GM12878 (cell line): ENCODE results near the gene AOPEP. TPM values are rescaled to one million over a fixed set of nuclear protein-coding genes. Genes with fewer than 3 reads are reported as not detected.

Source experiments
- ATAC-seq: fragments of 200-7000 bp; cut with Tn5 transposase; 3 replicates; pipeline ENCODE4 v1.9.1; 2020; ENCODE audit warnings: mild to moderate bottlenecking, moderate library complexity
- BruUV-seq: library from RNA; stranded (reverse); fragments of 400-500 nt; replicated peaks from 2 replicates; lab custom pipeline; 2021; lab: Mats Ljungman, UMichigan
- CTCF ChIA-PET: fragments of 300-600 bp; sonication (Branson Sonifier 250); formaldehyde crosslinking; extraction: SDS; loops from one replicate; lab custom pipeline; 2021; ENCODE audit warnings: inconsistent platforms; lab: Yijun Ruan, JAX
- POLR2A ChIA-PET: fragments of 350-600 bp; formaldehyde crosslinking; extraction: SDS; loops from one replicate; lab custom pipeline; 2021; ENCODE audit warnings: inconsistent platforms; lab: Charles Lee
- RAD21 ChIA-PET: fragments of 300-600 bp; sonication (Branson Sonifier 250); formaldehyde crosslinking; loops from one replicate; lab custom pipeline; 2023; ENCODE audit warnings: antibody characterized with exemption; ENCODE audit not compliant: unreplicated experiment; lab: Charles Lee
- SMC1A ChIA-PET: fragments of 300-600 bp; sonication (Branson Sonifier 250); formaldehyde crosslinking; loops from one replicate; lab custom pipeline; 2023; ENCODE audit not compliant: unreplicated experiment, uncharacterized antibody; lab: Charles Lee
- DNase-seq: peaks from one replicate; pipeline ENCODE4 v3.0.0-alpha.2; 2011; ENCODE audit warnings: low read depth, low spot score
- FAIRE-seq: peaks from 3 replicates; lab custom pipeline; 2011; peaks lifted over from hg19 to GRCh38; lab: Jason Lieb, UNC
- H2AFZ ChIP-seq: 2 replicates; pipeline ENCODE4 v1.6.0; 2011; ENCODE audit warnings: low read depth, low read length, control low read depth; ENCODE audit not compliant: control insufficient read depth
- H3K27ac ChIP-seq: 2 replicates; pipeline ENCODE4 v1.5.1; 2011; ENCODE audit warnings: control low read depth; ENCODE audit not compliant: control insufficient read depth, insufficient read depth
- H3K27me3 ChIP-seq, 2 experiments: replicated peaks in 1 of 2; 2 replicates each; pipeline versions ENCODE4 v1.6.0 to v1.6.1; 2011; ENCODE audit warnings: low read length in 1 of 2; ENCODE audit not compliant: control insufficient read depth in 2 of 2, insufficient read depth in 2 of 2
- H3K36me3 ChIP-seq, 2 experiments: 2 replicates each; pipeline ENCODE4 v1.5.1; 2011; ENCODE audit warnings: low read length in 1 of 2; ENCODE audit not compliant: control insufficient read depth in 2 of 2, insufficient read depth in 2 of 2
- H3K4me1 ChIP-seq: 2 replicates; pipeline ENCODE4 v1.6.1; 2011; ENCODE audit warnings: mild to moderate bottlenecking, low read length, moderate library complexity, mixed read lengths; ENCODE audit not compliant: control insufficient read depth, insufficient read depth
- H3K4me2 ChIP-seq: 2 replicates; pipeline ENCODE4 v1.6.0; 2011; ENCODE audit warnings: control low read depth; ENCODE audit not compliant: control insufficient read depth, insufficient read depth
- H3K4me3 ChIP-seq: fragments of 200-600 bp; sonication (generic); 2 replicates; pipeline ENCODE4 v1.5.1; 2016
- H3K79me2 ChIP-seq: 2 replicates; pipeline ENCODE4 v1.6.0; 2011; ENCODE audit warnings: low read length; ENCODE audit not compliant: control insufficient read depth, insufficient read depth
- H3K9ac ChIP-seq: 2 replicates; pipeline ENCODE4 v1.8.0; 2011; ENCODE audit warnings: low read length, control low read depth, mixed read lengths; ENCODE audit not compliant: control insufficient read depth, insufficient read depth
- H3K9me3 ChIP-seq: replicated peaks from 3 replicates; pipeline ENCODE4 v1.5.1; 2011; ENCODE audit warnings: mild to moderate bottlenecking, low read length; ENCODE audit not compliant: control insufficient read depth, insufficient read depth
- H4K20me1 ChIP-seq: 2 replicates; pipeline ENCODE4 v1.6.0; 2011; ENCODE audit not compliant: control insufficient read depth, insufficient read depth
- RELA ChIP-seq: fragments of 450-650 bp; IDR thresholded peaks from 2 replicates; pipeline ENCODE4 v1.8.0; 2014; ENCODE audit warnings: borderline replicate concordance; ENCODE audit not compliant: partially characterized antibody
- RUNX3 ChIP-seq: IDR thresholded peaks from 2 replicates; pipeline ENCODE4 v1.6.1; 2012; ENCODE audit warnings: low read length, inconsistent platforms
- SMC3 ChIP-seq: IDR thresholded peaks from 2 replicates; pipeline ENCODE4 v1.6.1; 2011; ENCODE audit warnings: low read length, improper control_type of control experiment, borderline replicate concordance
- TCF12 ChIP-seq: IDR thresholded peaks from 2 replicates; pipeline ENCODE4 v1.6.1; 2011; ENCODE audit warnings: low read depth, mild to moderate bottlenecking, low read length
- ZBTB11 ChIP-seq: fragments of 450-650 bp; formaldehyde crosslinking; IDR thresholded peaks from 2 replicates; pipeline ENCODE4 v1.5.0; 2022; ENCODE audit warnings: mild to moderate bottlenecking, missing genetic modification characterization
- ZNF207 ChIP-seq: fragments of 450-650 bp; IDR thresholded peaks from 2 replicates; pipeline ENCODE4 v1.6.1; 2014; ENCODE audit warnings: antibody characterized with exemption, mild to moderate bottlenecking, borderline replicate concordance
- whole genome bisulfite sequencing: methylation state at CpG from one replicate; pipeline ENCODE4 v1.1.6; 2016; ENCODE audit warnings: low lambda C conversion rate; ENCODE audit not compliant: insufficient replicate concordance, insufficient coverage; ENCODE audit errors: missing lambda C conversion rate; 5-methylcytosine and 5-hydroxymethylcytosine counted together
- in situ Hi-C: fragments of 300-500 bp; cut with MboI; formaldehyde crosslinking; loops from 9 replicates; pipeline ENCODE4 v1.14.3; 2018; ENCODE audit warnings: mixed read lengths
- intact Hi-C: fragments of 100-400 bp; cut with micrococcal nuclease; formaldehyde crosslinking; loops from one replicate; pipeline ENCODE4 v1.14.2; 2022; ENCODE audit not compliant: unreplicated experiment
- polyA plus RNA-seq, 11 experiments: library from polyadenylated mRNA; depleted of rRNA in 4 of 11; unstranded in 6 of 11; stranded (reverse) in 5 of 11; fragments of >200 nt; fragmentation: Nextera tagmentation in 4 of 11; fragmentation: Illumina TruSeq in 1 of 11; extraction: Ambion mirVana in 4 of 11; extraction: Trizol in 1 of 11; gene quantifications; 1 replicate in 1 of 11; 2 replicates in 10 of 11; pipeline versions ENCODE4 v1.2.1 to v1.2.3, GENCODE V29; 2011 to 2016; ENCODE audit warnings: inconsistent platforms in 2 of 11, missing spikeins in 2 of 11, low read depth in 1 of 11
- total RNA-seq, 4 experiments: library from RNA; depleted of rRNA in 3 of 4; stranded (reverse); fragments of >200 nt in 3 of 4; fragmentation: Illumina TruSeq in 1 of 4; extraction: Trizol in 1 of 4; gene quantifications; 2 replicates each; pipeline versions ENCODE4 v1.2.1 to v1.2.3, GENCODE V29; 2013 to 2021

AOPEP gene
- total and polyA plus RNA-seq, 10 of the 15 experiments (the other 5 are each of a cell fraction or from before 2014, with no cell fraction given) = 2.3 to 16.9 (median 10.1) TPM

- intact Hi-C loops = no loop called here
- ATAC-seq = no peak
- no peak for DNase-seq
- Histone ChIP-seq H3K4me1 (no peaks in the 10 kb centered on the region), H3K4me2 (no peak overlapping the region), H2AFZ (no peak overlapping the region), H3K4me3 (no peak overlapping the region), H3K27me3 (no peaks in the 10 kb centered on the region), H3K36me3 (peaks cover 2 to 3% of the 10 kb centered on the region in 2 experiments; a peak in 2 of 4 replicates), H3K9ac (no peak overlapping the region), H4K20me1 (no peaks in the 10 kb centered on the region), H3K79me2 (no peaks in the 10 kb centered on the region), H3K9me3 (no peaks in the 10 kb centered on the region), H3K27ac (no peak overlapping the region)
- ChIA-PET CTCF (interaction anchor here (1.2 kb wide), 1 partner anchor 390 kb away, joined by 6 read pairs; no protein-coding TSS in a partner anchor), SMC1A (no interaction called here), POLR2A (interaction anchor here (0.6 kb wide), 1 partner anchor 402 kb away, joined by 3 read pairs; no protein-coding TSS in a partner anchor), RAD21 (no interaction called here)
- no TSS peak for BruUV-seq
- WGBS = 91% methylated on average over 5 of the region's 5 CpGs
- in situ Hi-C loops = no loop called here
- FAIRE-seq = no peak
- TF ChIP-seq RUNX3 = no peak
Measured at GRCh38 chr9:95071450-95071849, 345.0 kb downstream of the AOPEP start.

GRCh38 chr9:95071925-95072324, 345.4 kb downstream of the AOPEP start:
- no peak overlapping the region for H3K9ac ChIP-seq
- ChIA-PET POLR2A (interaction anchor here (0.6 kb wide), 1 partner anchor 402 kb away, joined by 3 read pairs; no protein-coding TSS in a partner anchor), RAD21 (no interaction called here), SMC1A (interaction anchor here (0.9 kb wide), 1 partner anchor 291 kb away, joined by 4 read pairs; no protein-coding TSS in a partner anchor), CTCF (interaction anchor here (1.2 kb wide), 1 partner anchor 391 kb away, joined by 6 read pairs; no protein-coding TSS in a partner anchor)
- no TSS peak for BruUV-seq
- intact Hi-C loops = no loop called here
- no peaks in the 10 kb centered on the region for H3K9me3 ChIP-seq
- no peaks in the 10 kb centered on the region for H4K20me1 ChIP-seq
- in situ Hi-C loops = no loop called here
- H3K4me1 ChIP-seq = no peaks in the 10 kb centered on the region
- DNase-seq (no peak), ATAC-seq (no peak), FAIRE-seq (no peak)
- WGBS = 77% methylated on average over 5 of the region's 5 CpGs
- no peak overlapping the region for H3K4me2 ChIP-seq
- H3K4me3 ChIP-seq = no peak overlapping the region
- H3K36me3 ChIP-seq = peaks cover 2 to 3% of the 10 kb centered on the region in 2 experiments; a peak in 2 of 4 replicates
- no peaks in the 10 kb centered on the region for H3K79me2 ChIP-seq
- no peak overlapping the region for H2AFZ ChIP-seq
- no peaks in the 10 kb centered on the region for H3K27me3 ChIP-seq
- no peak overlapping the region for H3K27ac ChIP-seq
- TF ChIP-seq RELA = no peak
- TF ChIP-seq ZNF207 = no peak
- no peak for TF ChIP-seq SMC3
- TF ChIP-seq ZBTB11 = no peak
- no peak for TF ChIP-seq TCF12
